Mesenchymal stem cell (in vitro differentiated cells and primary cell): ENCODE data around the gene SIGLEC11.
A peak's percentile ranks its signal among the peaks of the same experiment; 100 is the strongest.

Experiments
- DNase-seq: peaks from one replicate; pipeline ENCODE4 v3.0.0-alpha.2; 2013
- H2AFZ ChIP-seq: one replicate; pipeline ENCODE4 v1.6.1; 2013; ENCODE audit warnings: low read depth, mild to moderate bottlenecking, control low read depth, inconsistent platforms, low read length, moderate library complexity
- H2AK5ac ChIP-seq: 2 replicates; pipeline ENCODE4 v1.6.1; 2013; ENCODE audit warnings: low read length, moderate library complexity, mild to moderate bottlenecking, inconsistent platforms; ENCODE audit not compliant: severe bottlenecking
- H2BK120ac ChIP-seq: one replicate; pipeline ENCODE4 v1.6.1; 2013; ENCODE audit warnings: low read depth, mild to moderate bottlenecking, inconsistent platforms, low read length, moderate library complexity
- H2BK12ac ChIP-seq, 2 experiments: one replicate each; pipeline ENCODE4 v1.6.1; 2013; ENCODE audit warnings: inconsistent platforms in 2 of 2, low read length in 2 of 2, mild to moderate bottlenecking in 2 of 2, moderate library complexity in 2 of 2, control low read depth in 1 of 2
- H2BK15ac ChIP-seq: one replicate; pipeline ENCODE4 v1.6.1; 2013; ENCODE audit warnings: mild to moderate bottlenecking, low read depth, inconsistent platforms; ENCODE audit not compliant: poor library complexity, severe bottlenecking
- H2BK5ac ChIP-seq: 2 replicates; pipeline ENCODE4 v1.6.1; 2013; ENCODE audit warnings: low read depth, mild to moderate bottlenecking, low read length, control low read depth, inconsistent platforms; ENCODE audit not compliant: poor library complexity, severe bottlenecking
- H3K14ac ChIP-seq, 2 experiments: one replicate each; pipeline ENCODE4 v1.6.1; 2013; ENCODE audit warnings: inconsistent platforms in 2 of 2, low read length in 2 of 2, control low read depth in 1 of 2, mild to moderate bottlenecking in 1 of 2, moderate library complexity in 1 of 2
- H3K18ac ChIP-seq, 2 experiments: one replicate each; pipeline ENCODE4 v1.6.1; 2013; ENCODE audit warnings: inconsistent platforms in 2 of 2, low read length in 2 of 2, control low read depth in 1 of 2, low read depth in 1 of 2, mild to moderate bottlenecking in 1 of 2
- H3K23ac ChIP-seq, 2 experiments: one replicate each; pipeline ENCODE4 v1.6.1; 2013; ENCODE audit warnings: inconsistent platforms in 2 of 2, low read length in 2 of 2, mild to moderate bottlenecking in 2 of 2, moderate library complexity in 2 of 2, control low read depth in 1 of 2
- H3K27ac ChIP-seq: 2 replicates; pipeline ENCODE4 v1.5.1; 2013; ENCODE audit warnings: mild to moderate bottlenecking, moderate library complexity, low read length, control low read depth, inconsistent platforms; ENCODE audit not compliant: poor library complexity, severe bottlenecking
- H3K27me3 ChIP-seq, 2 experiments: 2 replicates each; pipeline versions ENCODE4 v1.6.1 to v1.7.0; 2013; ENCODE audit warnings: low read length in 2 of 2, mild to moderate bottlenecking in 2 of 2, moderate library complexity in 2 of 2, control low read depth in 1 of 2, inconsistent platforms in 1 of 2; ENCODE audit not compliant: control insufficient read depth in 1 of 2, insufficient read depth in 1 of 2
- H3K36me3 ChIP-seq, 2 experiments: 2 replicates each; pipeline versions ENCODE4 v1.6.1 to v1.7.0; 2013; ENCODE audit warnings: low read length in 2 of 2, control low read depth in 1 of 2, inconsistent platforms in 1 of 2, low read depth in 1 of 2, mild to moderate bottlenecking in 1 of 2; ENCODE audit not compliant: insufficient read depth in 2 of 2, control insufficient read depth in 1 of 2
- H3K4ac ChIP-seq, 2 experiments: one replicate each; pipeline ENCODE4 v1.6.1; 2013; ENCODE audit warnings: inconsistent platforms in 2 of 2, low read length in 2 of 2, mild to moderate bottlenecking in 2 of 2, moderate library complexity in 2 of 2, control low read depth in 1 of 2, low read depth in 1 of 2
- H3K4me1 ChIP-seq: 2 replicates; pipeline ENCODE4 v1.6.1; 2013; ENCODE audit warnings: low read depth, low read length, control low read depth; ENCODE audit not compliant: control insufficient read depth, insufficient read depth
- H3K4me2 ChIP-seq: 2 replicates; pipeline ENCODE4 v1.6.1; 2013; ENCODE audit warnings: low read length, mild to moderate bottlenecking, inconsistent platforms; ENCODE audit not compliant: poor library complexity, severe bottlenecking
- H3K4me3 ChIP-seq, 2 experiments: 2 replicates each; pipeline versions ENCODE4 v1.5.1 to v1.7.0; 2013; ENCODE audit warnings: low read length in 2 of 2, mild to moderate bottlenecking in 2 of 2, control low read depth in 1 of 2, low read depth in 1 of 2; ENCODE audit not compliant: insufficient read depth in 1 of 2
- H3K79me1 ChIP-seq: replicated peaks from 2 replicates; pipeline ENCODE4 v1.6.1; 2013; ENCODE audit warnings: mild to moderate bottlenecking, control low read depth, low read length, inconsistent platforms; ENCODE audit not compliant: poor library complexity, severe bottlenecking
- H3K9ac ChIP-seq: 2 replicates; pipeline ENCODE4 v1.7.0; 2013; ENCODE audit warnings: mild to moderate bottlenecking, low read length, moderate library complexity
- H3K9me3 ChIP-seq: 2 replicates; pipeline ENCODE4 v1.7.0; 2013; ENCODE audit warnings: mild to moderate bottlenecking, low read length; ENCODE audit not compliant: control insufficient read depth
- H4K8ac ChIP-seq: one replicate; pipeline ENCODE4 v1.6.1; 2013; ENCODE audit warnings: inconsistent platforms, mild to moderate bottlenecking, low read length, moderate library complexity
- H4K91ac ChIP-seq: one replicate; pipeline ENCODE4 v1.6.1; 2013; ENCODE audit warnings: mild to moderate bottlenecking, low read length, inconsistent platforms
- WGBS: methylation state at CpG from one replicate; pipeline ENCODE4 v1.1.7; 2013; ENCODE audit warnings: mixed read lengths; 5-methylcytosine and 5-hydroxymethylcytosine counted together

SIGLEC11 gene

GRCh38 chr19:49913720-49914119 is 47.3 kb downstream of the SIGLEC11 start:
- 98% methylated on average over 10 of the region's 10 CpGs for WGBS
- Histone ChIP-seq H3K4me1 (peaks cover 2% of the 10 kb centered on the region), H3K27me3 (no peaks in the 10 kb centered on the region), H2BK12ac (no peak overlapping the region), H2BK120ac (no peak overlapping the region), H3K4ac (no peak overlapping the region), H3K23ac (no peak overlapping the region), H4K91ac (no peak overlapping the region), H2BK5ac (no peak overlapping the region), H3K27ac (no peak overlapping the region), H3K36me3 (peaks cover 62 to 67% of the 10 kb centered on the region in 2 experiments), H3K14ac (no peak overlapping the region), H3K9ac (no peak overlapping the region), H3K4me3 (no peak overlapping the region), H2AK5ac (no peak overlapping the region), H4K8ac (no peak overlapping the region), H3K18ac (no peak overlapping the region), H2AFZ (no peak overlapping the region), H3K79me1 (peaks cover 44% of the 10 kb centered on the region), H2BK15ac (no peak overlapping the region), H3K4me2 (no peak overlapping the region), H3K9me3 (no peaks in the 10 kb centered on the region)
- no peak for DNase-seq

- H3K79me1 ChIP-seq, result peaks cover 49% of the 10 kb centered on the region
These were observed 47.8 kb downstream of the SIGLEC11 start for GRCh38 chr19:49912965-49913685.

GRCh38 chr19:49911381-49912145 is 49.4 kb downstream of the SIGLEC11 start:
- Histone ChIP-seq H4K8ac (no peak overlapping the region), H2AK5ac (no peak overlapping the region), H2BK12ac (no peak overlapping the region), H3K9me3 (no peaks in the 10 kb centered on the region), H3K79me1 (peaks cover 48% of the 10 kb centered on the region), H3K4ac (no peak overlapping the region), H3K27ac (no peak overlapping the region), H3K4me3 (no peak overlapping the region), H3K14ac (no peak overlapping the region), H3K23ac (no peak overlapping the region), H3K4me2 (no peak overlapping the region), H2BK120ac (no peak overlapping the region), H2AFZ (no peak overlapping the region), H2BK5ac (no peak overlapping the region), H2BK15ac (no peak overlapping the region), H3K36me3 (peaks cover 67 to 74% of the 10 kb centered on the region in 2 experiments), H3K9ac (no peak overlapping the region), H4K91ac (no peak overlapping the region), H3K27me3 (no peaks in the 10 kb centered on the region), H3K18ac (no peak overlapping the region), H3K4me1 (peaks cover 4% of the 10 kb centered on the region)
- peak; percentile 9 for DNase-seq
- WGBS, result 85% methylated on average over 7 of the region's 9 CpGs

More at GRCh38 chr19:49912965-49913685, 47.8 kb downstream of the SIGLEC11 start:
- no peak overlapping the region for H2BK12ac ChIP-seq
- no peak overlapping the region for H2BK5ac ChIP-seq
- H3K9ac ChIP-seq, result no peak overlapping the region
- no peak overlapping the region for H2AFZ ChIP-seq
- no peak overlapping the region for H4K91ac ChIP-seq
- peaks cover 2% of the 10 kb centered on the region for H3K4me1 ChIP-seq
- H3K4me2 ChIP-seq, result no peak overlapping the region
- no peak for DNase-seq
- H3K18ac ChIP-seq, result no peak overlapping the region
- no peaks in the 10 kb centered on the region for H3K27me3 ChIP-seq
- H3K4ac ChIP-seq, result no peak overlapping the region
- H3K27ac ChIP-seq, result no peak overlapping the region
- no peak overlapping the region for H4K8ac ChIP-seq
- H3K23ac ChIP-seq, result no peak overlapping the region
- no peak overlapping the region for H2BK15ac ChIP-seq
- H2BK120ac ChIP-seq, result no peak overlapping the region
- H3K36me3 ChIP-seq, result peaks cover 63 to 72% of the 10 kb centered on the region in 2 experiments
- no peak overlapping the region for H3K14ac ChIP-seq
- no peak overlapping the region for H2AK5ac ChIP-seq
- no peak overlapping the region for H3K4me3 ChIP-seq
- no peaks in the 10 kb centered on the region for H3K9me3 ChIP-seq
- 94% methylated on average over 21 of the region's 21 CpGs for WGBS

GRCh38 chr19:49910179-49910578 is 50.8 kb downstream of the SIGLEC11 start:
- Histone ChIP-seq H2BK12ac (no peak overlapping the region), H3K14ac (no peak overlapping the region), H3K23ac (no peak overlapping the region), H2BK15ac (no peak overlapping the region), H2AFZ (no peak overlapping the region), H3K4me2 (no peak overlapping the region), H3K9me3 (no peaks in the 10 kb centered on the region), H2AK5ac (no peak overlapping the region), H3K27me3 (no peaks in the 10 kb centered on the region), H3K36me3 (peaks cover 62 to 69% of the 10 kb centered on the region in 2 experiments), H3K79me1 (peaks cover 50% of the 10 kb centered on the region), H3K27ac (no peak overlapping the region), H3K4me3 (no peak overlapping the region), H3K4ac (no peak overlapping the region), H4K8ac (no peak overlapping the region), H3K4me1 (peaks cover 4% of the 10 kb centered on the region), H2BK5ac (no peak overlapping the region), H4K91ac (no peak overlapping the region), H3K18ac (no peak overlapping the region), H2BK120ac (no peak overlapping the region), H3K9ac (no peak overlapping the region)
- WGBS, result 98% methylated on average over 4 of the region's 5 CpGs
- no peak for DNase-seq
